ENCODE results near the gene OR2M2. TPM values are rescaled to one million over a fixed set of nuclear protein-coding genes. Genes with fewer than 3 reads are reported as not detected.

The OR2M2 gene
- total RNA-seq, 4 donors from 2014 or later = not detected

DNA sequence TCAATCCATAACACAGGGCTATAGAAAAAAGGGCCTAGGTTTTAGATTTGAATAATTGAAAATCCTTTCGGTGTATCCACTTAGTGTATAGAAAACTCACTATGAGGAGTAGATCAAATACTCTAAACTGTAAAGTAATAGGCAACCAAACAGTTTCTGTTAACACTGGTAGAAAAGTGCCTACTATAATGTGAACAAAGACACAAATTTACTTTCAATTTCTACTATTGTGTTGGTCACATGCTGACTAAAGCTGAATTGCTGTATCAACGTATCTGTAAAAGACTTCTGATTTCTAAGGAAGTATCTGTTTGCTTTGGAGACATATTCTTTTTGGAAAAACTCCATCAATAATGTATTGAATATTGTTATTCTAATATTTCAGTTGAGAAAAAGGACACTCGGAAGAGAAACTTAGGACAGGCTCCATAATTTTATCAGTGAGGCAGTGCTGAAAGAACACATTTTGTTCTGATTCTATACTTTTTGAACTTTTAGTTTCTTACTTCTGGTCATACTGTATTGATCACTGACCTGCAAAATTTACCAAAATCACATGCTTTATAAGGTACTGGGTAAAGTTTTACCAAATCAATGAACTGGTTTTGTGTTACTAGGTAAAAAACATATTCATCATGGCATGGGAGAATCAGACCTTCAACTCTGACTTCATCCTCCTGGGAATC is 30.0 kb upstream of the OR2M2 start, which contains the start of gene OR2M5:
OR2M5 (plus strand) TSS at position 636 of the 686 bp plus-strand sequence; CDS start at position 636, 0 bp downstream.
- TF ChIP-seq, protein P1, sequence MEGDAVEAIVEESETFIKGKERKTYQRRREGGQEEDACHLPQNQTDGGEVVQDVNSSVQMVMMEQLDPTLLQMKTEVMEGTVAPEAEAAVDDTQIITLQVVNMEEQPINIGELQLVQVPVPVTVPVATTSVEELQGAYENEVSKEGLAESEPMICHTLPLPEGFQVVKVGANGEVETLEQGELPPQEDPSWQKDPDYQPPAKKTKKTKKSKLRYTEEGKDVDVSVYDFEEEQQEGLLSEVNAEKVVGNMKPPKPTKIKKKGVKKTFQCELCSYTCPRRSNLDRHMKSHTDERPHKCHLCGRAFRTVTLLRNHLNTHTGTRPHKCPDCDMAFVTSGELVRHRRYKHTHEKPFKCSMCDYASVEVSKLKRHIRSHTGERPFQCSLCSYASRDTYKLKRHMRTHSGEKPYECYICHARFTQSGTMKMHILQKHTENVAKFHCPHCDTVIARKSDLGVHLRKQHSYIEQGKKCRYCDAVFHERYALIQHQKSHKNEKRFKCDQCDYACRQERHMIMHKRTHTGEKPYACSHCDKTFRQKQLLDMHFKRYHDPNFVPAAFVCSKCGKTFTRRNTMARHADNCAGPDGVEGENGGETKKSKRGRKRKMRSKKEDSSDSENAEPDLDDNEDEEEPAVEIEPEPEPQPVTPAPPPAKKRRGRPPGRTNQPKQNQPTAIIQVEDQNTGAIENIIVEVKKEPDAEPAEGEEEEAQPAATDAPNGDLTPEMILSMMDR (IDR thresholded peaks at IDR 0.05) = no peak
- no peak for TF ChIP-seq POLR2A (IDR thresholded peaks at IDR 0.05)
- no peak for DNase-seq
- H3K27ac ChIP-seq = no peak within 1 kb of the TSS

DNA sequence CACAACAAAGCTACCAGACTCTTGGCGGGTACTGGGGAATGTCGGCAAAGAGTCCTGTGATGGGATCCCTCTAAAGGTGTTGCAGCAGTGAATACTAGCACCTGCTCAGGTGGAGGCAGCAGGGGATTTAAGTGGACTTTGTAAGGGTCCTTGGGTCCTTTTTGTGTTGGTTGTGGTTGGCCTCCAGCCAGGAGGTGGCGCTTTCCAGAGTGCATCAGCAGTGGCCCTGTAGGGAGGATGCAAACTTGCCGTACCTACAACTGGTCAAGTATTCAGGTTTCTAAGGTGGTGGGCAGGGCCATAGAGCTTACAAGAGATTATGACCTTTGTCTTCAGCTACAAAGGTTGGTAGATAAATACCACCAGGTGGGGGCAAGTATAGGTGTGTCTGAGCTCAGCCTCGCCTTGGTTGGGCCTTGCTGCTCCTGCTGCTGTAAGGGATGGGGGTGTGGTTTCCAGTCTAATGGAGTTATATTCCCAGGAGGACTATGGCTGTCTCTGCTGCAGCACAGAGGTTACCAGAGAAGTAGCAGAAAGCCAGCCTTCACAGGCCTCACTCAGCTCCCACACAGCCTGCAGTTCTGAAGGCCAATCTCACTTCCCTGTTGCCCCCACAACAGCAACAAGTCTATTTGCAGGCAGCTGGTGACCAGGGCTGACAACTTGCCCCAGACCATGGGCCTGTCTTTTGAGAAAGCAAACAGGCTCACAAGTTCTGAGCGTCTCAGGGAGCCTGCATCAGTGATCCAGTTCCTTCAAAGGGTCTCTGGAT is 22.4 kb upstream of the OR2M2 start:
- no peak for DNase-seq
- H3K36me3 ChIP-seq = no peaks in the 10 kb centered on the region
- H3K4me1 ChIP-seq = no peaks in the 10 kb centered on the region
- intact Hi-C loops (cut with DNase I; ENCODE audit: low total_unique reads) = no loop called here
- no peaks in the 10 kb centered on the region for H3K9me3 ChIP-seq
- H3K27me3 ChIP-seq = no peaks in the 10 kb centered on the region
- H3K27ac ChIP-seq = no peak overlapping the region
- no peak for TF ChIP-seq POLR2A (IDR thresholded peaks at IDR 0.05)
- TF ChIP-seq, protein P1 (IDR thresholded peaks at IDR 0.05) = no peak
- no peak overlapping the region for H3K4me3 ChIP-seq

More for the DNA sequence above, 30.0 kb upstream of the OR2M2 start, which contains the start of gene OR2M5:
- Histone ChIP-seq H3K36me3 (no peaks in the 10 kb centered on the region), H3K9me3 (no peaks in the 10 kb centered on the region), H3K4me3 (no peak within 1 kb of the TSS), H3K27me3 (no peaks in the 10 kb centered on the region), H3K4me1 (no peaks in the 10 kb centered on the region)
- intact Hi-C loops (cut with DNase I; ENCODE audit: low total_unique reads) = no loop called here

DNA sequence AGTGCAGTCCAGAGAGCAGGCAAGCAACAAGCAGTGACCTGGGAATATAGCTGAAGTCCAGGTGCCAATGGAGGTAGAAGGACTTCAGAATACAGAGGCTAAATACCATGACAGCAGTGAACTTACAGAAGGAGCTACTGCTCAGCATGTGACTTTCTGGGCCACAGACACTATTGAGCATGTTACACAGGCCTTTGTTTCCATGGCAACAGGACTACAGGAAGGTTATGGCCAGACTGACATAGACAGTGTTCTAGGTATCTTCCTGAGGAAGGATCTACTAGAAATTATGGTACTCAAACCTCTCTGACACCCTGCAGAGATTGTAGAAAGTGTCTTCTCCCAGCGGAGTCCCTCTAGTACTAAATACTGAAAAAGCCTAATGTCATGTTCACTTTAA is 18.7 kb upstream of the OR2M2 start:
- H3K27me3 ChIP-seq = no peaks in the 10 kb centered on the region
- TF ChIP-seq, protein P1 (IDR thresholded peaks at IDR 0.05) = no peak
- no peak for TF ChIP-seq POLR2A (IDR thresholded peaks at IDR 0.05)

DNA sequence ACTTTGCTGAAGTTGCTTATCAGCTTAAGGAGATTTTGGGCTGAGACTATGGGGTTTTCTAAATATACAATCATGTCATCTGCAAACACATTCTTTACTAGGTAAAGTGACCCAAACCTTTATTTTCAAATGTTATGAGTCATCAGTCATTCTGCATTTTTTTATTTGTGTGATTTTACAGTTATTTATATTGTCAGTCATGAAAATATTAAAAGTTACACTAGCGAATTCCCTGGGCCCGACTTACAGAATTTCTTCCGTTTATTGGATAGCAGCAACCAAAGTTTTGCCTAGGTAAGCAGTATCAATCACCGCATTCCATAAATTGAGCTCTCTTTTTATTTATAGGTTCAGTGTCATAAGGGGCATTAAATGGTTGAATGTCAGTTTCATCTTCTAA is 15.9 kb upstream of the OR2M2 start:
- Histone ChIP-seq H3K36me3 (no peaks in the 10 kb centered on the region), H3K27ac (no peak overlapping the region), H3K9me3 (no peaks in the 10 kb centered on the region), H3K27me3 (no peaks in the 10 kb centered on the region), H3K4me3 (no peak overlapping the region), H3K4me1 (no peaks in the 10 kb centered on the region)
- intact Hi-C loops (cut with DNase I; ENCODE audit: low total_unique reads) = no loop called here
- TF ChIP-seq, protein P1 (IDR thresholded peaks at IDR 0.05) = no peak
- TF ChIP-seq POLR2A (IDR thresholded peaks at IDR 0.05) = no peak
- DNase-seq = no peak

More for the DNA sequence above, 18.7 kb upstream of the OR2M2 start:
- intact Hi-C loops (cut with DNase I; ENCODE audit: low total_unique reads) = no loop called here
- H3K27ac ChIP-seq = no peak overlapping the region
- H3K9me3 ChIP-seq = no peaks in the 10 kb centered on the region
- no peak for DNase-seq
- no peaks in the 10 kb centered on the region for H3K4me1 ChIP-seq
- H3K4me3 ChIP-seq = no peak overlapping the region
- no peaks in the 10 kb centered on the region for H3K36me3 ChIP-seq

DNA sequence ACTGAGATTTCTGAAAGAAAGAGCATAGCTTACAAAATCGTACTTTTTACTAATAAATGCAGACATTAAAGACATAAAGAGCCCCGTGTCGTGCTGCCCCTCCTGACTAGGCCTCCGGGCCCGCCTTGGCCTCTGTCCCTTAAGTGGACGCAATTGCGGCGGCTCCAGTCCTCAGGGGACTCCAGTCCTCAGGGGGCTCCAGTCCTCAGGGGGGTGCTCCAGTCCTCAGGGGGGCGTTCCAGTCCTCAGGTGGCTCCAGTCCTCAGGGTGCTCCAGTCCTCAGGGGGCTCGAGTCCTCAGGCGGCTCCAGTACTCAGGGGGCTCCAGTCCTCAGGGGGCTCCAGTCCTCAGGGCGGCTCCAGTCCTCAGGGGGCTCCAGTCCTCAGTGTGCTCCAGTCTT is 10.6 kb upstream of the OR2M2 start:
- H3K27me3 ChIP-seq = no peaks in the 10 kb centered on the region
- H3K4me1 ChIP-seq = no peaks in the 10 kb centered on the region
- intact Hi-C loops (cut with DNase I; ENCODE audit: low total_unique reads) = no loop called here
- no peaks in the 10 kb centered on the region for H3K9me3 ChIP-seq
- no peak overlapping the region for H3K4me3 ChIP-seq
- H3K27ac ChIP-seq = no peak overlapping the region
- TF ChIP-seq, protein P1 (IDR thresholded peaks at IDR 0.05) = no peak
- no peak for DNase-seq
- H3K36me3 ChIP-seq = no peaks in the 10 kb centered on the region

Measured in uterus (tissue), 4 donors.